Dedifferentiated amniotic fluid mesenchymal stem cell (primary cell): ENCODE data around the gene KCNMA1.
"Not testable (repeated sequence)": the region's sequence is repeated elsewhere in the genome, so short reads cannot be mapped to it uniquely, and the experiment has no call there.

ENCODE experiments used
- DNase-seq: peaks from one replicate; pipeline ENCODE4 v3.0.0-alpha.2; 2016; ENCODE audit errors: extremely low spot score

Gene KCNMA1

DNA sequence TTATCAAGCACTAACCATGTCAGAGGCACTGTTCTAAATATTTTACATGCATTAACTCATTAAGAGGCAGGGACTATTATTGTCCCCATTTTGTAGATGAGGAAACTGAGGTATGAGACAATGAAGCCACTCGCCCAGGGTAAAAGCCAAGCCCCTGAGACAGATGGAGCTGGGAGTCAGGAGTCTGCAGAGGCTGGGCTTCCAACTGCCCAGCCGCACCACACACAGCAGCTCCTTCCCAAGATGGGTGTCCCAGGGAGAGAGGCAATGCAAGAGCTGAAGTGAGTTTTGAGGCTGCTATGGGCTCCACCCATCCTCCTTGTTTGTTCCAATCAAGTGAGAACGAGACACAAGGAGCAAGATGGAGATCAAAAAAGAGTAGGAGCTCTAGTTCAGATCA lies 244.2 kb downstream of the KCNMA1 start:
- DNase-seq: no peak

DNA sequence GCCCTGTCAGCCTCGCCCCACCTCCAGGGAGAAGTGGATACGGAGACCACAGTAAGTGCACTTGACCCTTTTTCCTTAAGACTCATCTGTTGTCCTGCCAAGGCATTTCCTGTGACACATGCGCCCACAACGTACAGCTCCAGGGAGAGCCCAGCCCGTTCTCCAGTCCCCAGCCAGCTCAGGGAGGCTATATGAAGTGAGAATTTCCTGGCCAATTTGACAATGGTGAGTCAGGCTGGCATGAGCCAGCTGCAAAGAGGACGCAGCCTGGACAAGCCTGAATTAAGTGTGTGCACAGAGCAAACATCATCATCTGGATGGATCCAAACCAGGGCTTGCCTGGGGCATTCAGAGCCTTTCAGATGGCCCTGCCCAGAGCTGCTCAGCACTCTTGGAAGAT lies 244.8 kb downstream of the KCNMA1 start:
- peak; percentile 92 for DNase-seq

DNA sequence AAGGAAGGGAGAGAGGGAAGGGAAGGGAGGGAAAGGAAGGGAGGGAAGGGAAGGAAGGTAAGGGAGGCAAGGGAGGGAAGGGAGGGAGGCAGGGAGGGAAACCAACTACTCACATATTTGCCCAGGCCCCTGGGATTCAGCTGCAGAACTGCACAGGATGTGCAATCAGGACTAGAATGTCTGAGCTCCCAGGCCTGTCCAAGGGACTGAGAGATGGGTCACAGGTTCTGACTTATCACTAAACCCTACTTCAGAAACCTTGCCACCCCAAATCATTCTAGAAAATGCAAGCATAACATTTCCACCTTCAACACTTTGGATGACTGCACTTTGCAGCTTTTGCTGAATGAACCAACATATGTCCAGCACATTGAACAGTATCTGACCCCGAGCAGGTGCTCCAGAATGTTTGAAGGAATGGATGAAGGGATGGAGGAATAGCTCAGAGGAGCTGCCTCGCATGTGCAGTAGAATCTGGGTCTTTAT lies 245.3 kb downstream of the KCNMA1 start:
- peak; percentile 42 for DNase-seq

DNA sequence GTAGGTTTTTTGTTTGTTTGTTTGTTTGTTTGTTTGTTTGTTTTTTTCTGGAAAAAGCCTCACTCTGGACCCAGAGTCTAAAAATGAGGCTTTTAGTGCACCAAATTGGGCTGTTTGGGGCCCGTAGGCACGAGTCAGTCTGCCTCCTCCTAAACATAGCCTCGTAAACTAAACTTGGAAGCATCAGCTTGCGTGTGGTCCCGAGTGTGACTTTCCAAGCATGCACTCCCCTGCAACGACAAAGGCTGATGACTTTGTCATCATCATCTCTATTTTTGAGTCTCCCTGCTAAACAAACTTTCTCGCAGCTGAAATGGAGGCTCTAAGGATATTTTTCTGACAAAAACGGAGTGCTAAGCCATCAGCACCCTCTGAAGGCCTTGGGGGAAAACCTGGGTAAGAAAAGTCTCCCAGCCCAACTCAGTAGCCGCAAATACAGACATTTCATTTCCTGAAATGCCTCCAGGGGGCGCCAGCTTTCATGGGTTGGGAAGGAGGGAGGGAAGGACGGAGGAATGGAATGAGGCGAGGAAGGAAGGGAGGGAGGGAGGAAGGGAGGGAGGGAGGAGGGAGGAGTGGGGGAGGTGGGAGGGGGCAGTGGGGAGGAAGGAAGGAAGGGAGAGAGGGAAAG lies 245.9 kb downstream of the KCNMA1 start:
- DNase-seq: peak; percentile 91

DNA sequence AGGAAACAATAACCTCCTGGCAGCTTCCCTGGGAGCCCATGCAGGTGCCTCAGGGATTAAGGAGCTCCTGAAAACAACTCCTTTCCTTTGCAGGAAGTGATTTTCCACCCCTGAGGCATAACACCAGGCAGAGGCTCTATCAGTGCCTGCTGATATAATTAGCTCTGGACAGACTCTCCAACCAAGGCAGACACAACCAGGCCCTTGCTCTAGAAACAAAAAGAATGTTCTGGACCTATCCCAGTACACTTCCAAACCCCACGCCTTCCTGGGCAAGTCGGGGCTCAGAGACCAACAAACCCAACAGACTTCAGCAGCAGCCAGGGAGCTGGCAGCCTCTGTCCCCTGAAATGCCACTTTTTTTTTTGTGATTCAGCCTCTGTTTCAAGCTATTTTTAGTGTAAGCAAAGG lies 247.1 kb downstream of the KCNMA1 start:
- DNase-seq: no peak

DNA sequence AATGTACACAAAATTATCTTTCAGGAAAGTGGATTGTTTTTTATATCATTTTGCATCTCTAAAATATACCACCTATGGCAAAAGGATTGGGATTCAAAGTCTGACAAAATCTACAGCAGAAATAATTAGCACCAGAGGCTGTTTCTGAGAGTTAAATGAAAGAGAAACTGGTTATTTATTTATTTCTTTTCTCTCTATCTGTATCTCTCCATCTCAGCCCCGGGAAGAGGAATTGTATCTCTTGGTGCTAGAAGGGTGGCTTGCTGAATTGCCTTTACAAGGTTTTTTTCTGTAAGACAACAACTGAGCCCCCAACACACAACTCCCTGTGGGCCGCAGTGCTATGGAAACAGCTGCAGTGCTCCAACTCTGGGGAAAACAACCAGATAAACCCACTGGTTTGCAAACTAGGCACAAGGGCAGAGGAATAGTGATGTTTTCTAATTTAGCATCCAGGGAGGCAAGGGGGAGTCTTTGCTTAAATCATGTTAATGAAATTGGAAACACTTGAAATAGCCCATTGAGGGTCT lies 249.0 kb downstream of the KCNMA1 start:
- no peak for DNase-seq

DNA sequence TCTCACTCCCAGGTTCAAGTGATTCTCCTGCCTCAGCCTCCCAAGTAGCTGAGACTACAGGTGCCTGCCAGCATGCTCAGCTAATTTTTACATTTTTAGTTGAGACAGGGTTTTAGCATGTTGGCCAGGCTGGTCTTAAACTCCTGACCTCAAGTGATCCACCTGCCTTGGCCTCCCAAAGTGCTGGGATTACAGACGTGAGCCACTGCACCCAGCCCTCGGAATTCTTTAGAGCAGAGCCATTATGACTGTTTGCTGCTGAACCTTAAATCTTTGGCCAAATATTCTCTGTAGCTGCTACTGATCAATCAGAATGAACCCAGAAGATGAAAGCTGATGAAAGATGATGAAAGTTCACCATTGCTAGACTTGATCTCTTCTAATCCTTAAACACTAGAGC lies 249.9 kb downstream of the KCNMA1 start:
- DNase-seq: not testable (repeated sequence)

DNA sequence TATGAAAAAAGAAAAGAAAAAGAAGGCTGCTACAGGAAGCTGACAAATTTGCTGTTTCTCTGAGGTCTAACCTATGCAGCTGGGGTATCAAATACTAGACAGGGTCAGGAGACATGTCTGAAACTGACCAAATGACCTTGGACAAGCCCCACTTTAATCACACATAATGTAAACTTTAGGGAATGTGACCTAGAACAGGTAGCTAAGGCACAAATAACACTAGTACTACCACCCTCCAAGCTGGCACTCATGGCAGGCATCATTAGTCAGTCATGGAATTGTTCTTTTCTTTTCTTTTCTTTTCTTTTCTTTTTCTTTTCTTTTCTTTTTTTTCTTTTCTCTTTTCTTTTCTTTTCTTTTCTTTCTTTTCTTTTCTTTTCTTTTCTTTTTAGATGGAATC lies 250.4 kb downstream of the KCNMA1 start:
- DNase-seq: no peak

DNA sequence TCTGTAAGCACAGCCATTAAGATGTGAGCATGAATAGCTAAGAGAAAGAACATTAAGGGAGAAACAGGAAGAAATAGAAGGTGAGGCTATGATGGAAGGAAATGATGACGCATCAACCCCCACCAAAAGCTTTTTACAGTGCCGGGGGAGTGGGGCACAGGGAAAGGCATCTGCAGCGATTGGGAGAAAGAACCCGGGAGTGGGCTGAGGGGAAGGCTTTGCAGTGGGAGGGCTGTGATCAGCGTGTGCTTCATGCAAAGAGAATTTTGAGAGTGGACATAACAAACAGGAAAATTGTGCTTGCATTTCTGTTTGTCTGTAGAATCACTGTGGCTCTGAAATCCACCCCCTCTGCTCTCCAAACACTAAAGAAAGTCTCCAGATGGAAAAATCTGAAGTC lies 250.8 kb downstream of the KCNMA1 start:
- DNase-seq: peak; percentile 49

DNA sequence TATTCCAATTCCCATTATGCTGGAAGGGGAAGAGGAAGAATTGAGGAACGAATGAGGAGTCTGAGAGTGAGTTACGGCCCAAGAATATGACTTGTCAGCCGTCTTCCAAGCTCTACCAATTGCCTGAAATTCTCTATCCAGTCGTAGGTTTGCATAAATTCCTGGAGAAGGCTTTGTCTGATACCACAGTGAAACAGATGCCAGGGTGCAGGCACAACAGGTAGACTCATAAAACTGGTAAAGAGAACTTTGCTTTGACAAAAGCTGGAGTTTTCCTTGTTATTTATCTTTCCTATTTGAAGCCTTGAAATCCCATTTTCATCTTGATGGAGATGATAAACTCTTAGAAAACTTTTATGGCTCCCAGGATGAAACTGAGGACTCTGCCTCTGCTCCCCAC lies 251.2 kb downstream of the KCNMA1 start:
- no peak for DNase-seq

DNA sequence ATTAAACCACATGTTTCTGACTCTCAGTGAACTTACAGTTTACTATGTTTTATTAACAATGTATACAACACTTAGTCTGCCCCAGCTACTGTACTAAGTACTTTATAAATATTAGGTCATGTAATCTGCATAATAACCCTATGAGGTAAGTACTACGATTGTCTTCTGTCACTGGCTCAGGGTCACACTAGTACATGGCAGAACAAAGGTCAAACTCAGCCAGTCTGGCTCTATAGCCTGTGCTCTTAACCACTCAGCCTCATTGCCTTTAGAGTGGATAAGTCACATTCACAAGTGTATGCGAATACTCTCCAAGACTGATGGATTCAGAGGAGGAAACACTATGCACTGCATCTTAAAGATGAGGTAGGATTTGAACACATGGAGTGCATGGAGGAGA lies 252.3 kb downstream of the KCNMA1 start:
- no peak for DNase-seq

DNA sequence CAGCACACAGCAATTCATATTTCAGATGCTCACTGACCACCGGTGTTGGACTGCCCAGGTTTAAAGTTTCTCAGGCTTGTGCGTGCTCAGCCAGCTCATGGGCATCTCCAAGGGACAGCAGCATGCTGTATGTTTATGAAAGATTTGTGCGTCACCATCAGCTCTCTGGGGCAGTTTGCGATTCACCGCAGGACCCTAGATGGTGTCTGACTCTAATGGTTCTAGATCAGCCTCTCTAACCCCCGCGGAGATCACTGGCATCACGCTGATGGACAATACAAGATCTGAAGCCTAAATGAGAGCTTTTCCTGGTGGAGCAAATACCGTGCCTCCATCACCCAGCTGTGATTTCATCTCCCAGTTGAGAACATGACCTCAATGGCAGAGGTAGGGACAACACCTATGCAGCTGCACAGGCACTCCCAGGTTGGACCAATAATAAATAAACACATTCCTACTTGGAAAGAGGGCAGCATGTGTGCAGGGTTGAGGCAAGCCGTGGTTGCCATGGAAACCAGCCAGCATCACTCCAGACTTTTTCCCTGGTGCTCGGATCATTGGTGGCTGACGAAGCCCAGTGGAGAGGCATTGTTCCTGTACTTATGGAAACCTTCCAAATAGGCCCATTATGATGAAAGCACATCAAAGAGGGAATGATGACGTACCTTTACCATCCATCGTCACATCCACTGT lies 253.6 kb downstream of the KCNMA1 start:
- DNase-seq: no peak

DNA sequence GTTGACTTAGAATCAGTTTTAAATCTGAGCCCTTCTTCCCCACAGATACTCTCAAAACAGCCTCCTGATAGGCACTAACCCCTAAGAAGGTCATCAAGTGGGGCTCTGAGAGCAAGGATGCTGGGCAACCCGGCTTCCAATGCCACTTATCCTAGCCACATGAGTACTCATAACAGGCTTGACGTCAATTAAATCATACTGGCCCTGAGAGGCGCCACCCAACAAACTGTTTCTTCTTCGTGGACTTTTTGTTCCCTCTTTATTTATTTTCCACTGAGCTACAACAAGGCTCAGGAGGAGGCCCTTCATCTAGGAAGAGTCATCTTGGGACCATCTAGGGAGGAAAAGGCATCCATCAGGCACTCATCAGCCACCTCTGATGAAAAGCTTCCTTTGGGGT lies 255.9 kb downstream of the KCNMA1 start:
- no peak for DNase-seq

DNA sequence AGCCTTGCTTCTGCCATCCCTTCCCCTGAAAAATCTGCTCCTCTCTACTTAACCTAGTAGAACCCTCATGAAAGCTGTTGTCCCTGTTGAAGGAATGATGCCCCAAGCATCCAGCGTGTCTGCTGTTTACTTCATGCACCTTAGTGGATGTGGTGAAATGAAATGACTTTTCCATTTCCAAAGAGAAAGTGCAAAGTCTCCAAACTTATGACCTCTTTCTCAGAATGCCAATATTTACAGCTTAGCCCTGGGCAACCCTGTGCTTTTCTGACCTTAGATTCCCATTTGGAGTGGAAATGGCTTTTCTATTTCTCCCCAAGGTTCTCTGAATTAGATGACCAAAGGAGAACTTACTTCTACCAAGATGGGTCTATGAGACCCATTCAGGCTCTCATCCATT lies 256.9 kb downstream of the KCNMA1 start:
- DNase-seq: no peak

DNA sequence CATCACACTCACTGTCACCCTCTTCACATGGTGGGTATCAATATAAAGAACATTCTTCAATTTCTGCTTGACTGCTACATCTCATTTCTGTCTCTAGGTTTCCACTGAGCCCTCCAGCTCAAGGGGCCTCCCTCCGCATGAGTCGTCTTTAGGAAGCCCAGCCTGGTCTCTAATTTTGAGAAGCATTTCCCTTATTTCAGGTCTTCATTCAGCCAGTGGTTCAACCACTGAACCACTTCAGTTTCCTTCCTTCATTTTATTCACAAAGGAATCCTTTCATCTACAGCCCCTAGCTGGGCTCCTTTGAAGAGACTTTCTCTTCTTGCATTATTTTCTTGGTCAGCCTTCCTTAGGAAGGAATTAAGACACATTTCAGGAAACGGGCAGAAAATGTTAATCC lies 257.4 kb downstream of the KCNMA1 start:
- DNase-seq: no peak

DNA sequence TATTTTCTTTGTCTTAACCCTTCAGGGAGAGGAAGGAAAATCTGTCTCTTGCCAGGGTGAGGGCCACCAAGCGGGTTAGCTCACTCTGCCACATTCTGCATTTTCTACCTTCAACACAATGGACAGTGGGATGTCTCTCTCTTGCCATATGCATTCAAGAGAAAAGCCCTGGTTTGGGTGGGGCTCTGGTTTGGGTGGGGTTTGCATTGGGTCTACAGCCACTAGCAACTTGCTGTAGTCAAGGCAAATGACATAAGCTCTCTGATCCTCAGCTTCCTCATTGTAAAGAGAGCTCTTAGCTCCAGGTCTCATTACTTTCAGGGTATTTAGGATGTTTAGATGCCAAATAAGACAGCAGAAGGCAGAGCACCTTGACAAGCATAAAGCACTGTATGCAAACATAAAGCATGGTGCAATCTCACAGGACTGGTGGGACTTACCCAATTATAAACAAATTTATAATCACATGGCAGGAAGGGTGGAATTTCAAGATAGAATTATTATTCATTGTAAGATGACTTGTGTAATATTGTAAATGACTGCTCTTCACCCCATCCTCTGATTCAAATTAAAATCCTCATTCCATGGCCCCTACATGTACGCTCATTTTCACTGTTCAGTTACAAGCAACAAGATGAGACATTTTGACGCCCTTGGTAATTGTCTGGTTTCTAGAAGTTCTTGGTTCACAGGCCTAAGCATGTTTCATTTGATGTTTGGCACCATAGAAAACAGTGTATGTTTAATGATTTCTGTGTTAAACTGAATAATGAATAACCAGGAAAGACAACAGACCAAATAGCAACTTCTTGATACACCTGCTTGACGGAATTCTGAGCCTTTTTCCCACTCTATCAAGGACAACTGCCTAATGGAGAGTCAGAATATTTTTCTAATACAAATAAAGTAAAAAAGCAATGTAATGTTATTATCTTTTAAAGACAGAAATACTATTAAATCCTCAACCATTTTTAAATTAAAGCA lies 258.9 kb downstream of the KCNMA1 start:
- DNase-seq: no peak

DNA sequence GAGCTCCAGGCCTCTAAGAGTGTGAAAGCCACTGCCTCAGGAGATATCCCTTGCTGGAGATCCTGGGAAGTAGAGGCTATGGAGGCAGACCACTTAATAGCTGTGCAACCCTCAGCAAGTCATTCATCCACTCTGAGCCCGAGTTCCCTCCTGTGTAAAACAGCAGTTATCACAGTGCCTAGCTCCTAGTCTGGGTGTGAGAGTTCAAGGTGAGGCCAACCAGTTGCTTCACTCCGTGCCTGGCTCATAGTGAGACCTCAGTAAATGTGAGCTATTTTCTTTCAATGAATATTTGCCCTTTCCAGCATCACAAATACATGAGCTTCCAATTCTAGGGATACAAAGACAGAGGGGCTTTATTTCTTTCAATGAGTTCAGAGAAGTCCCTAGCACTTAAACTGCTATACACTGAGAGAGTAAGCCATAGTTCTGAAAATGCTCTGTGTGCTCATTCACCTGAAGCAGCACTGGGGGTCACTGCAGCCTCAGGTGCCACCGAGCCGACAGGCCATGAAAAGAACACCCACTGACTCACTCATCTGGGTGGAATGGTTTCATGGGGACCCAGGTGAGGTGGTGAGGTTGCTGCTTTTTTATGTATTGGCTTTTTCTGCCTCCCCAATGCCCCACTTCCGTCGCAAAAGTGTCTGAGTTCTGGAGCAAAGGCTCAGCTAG lies 259.8 kb downstream of the KCNMA1 start:
- no peak for DNase-seq

DNA sequence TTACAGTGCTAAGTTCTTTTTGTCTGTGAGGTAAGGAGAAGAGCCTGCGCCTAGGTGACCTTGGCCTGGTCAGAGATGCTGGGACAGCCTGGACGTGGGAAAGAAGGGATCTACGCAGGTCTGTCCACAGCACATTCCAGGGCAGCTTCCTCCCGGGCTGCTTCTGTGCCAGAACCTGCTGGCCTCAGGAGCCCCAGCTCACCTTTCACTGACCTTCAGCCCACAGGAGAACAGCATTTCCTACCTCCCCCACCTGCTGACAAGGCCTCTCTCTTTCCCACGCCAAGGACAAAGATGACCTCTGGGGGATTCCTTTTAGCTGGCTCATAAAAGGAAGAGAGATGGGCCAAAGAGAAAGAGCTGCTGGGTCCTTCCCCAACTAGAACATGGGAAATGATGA lies 260.6 kb downstream of the KCNMA1 start:
- no peak for DNase-seq

DNA sequence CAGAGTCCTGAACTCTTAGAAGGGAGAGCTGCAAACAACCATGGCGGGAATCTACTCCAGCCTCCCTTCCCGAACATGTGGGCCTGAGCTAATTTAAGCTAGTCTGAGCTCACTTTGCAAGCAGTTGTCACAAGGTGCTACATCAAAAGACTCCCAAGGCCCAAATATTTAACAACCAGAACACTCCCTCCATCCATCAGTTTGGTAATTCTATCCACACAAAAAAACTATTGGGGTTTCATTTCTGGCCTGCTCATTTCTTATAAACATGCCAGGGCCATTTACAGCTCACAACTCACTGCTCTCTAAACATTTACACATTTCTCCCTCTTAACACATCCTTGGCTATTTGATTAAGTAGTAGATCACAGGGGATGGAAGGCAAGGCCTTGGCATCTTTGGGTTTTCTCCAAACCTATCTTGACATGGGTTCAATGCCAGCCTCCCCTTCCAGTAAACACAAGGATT lies 263.4 kb downstream of the KCNMA1 start:
- no peak for DNase-seq

DNA sequence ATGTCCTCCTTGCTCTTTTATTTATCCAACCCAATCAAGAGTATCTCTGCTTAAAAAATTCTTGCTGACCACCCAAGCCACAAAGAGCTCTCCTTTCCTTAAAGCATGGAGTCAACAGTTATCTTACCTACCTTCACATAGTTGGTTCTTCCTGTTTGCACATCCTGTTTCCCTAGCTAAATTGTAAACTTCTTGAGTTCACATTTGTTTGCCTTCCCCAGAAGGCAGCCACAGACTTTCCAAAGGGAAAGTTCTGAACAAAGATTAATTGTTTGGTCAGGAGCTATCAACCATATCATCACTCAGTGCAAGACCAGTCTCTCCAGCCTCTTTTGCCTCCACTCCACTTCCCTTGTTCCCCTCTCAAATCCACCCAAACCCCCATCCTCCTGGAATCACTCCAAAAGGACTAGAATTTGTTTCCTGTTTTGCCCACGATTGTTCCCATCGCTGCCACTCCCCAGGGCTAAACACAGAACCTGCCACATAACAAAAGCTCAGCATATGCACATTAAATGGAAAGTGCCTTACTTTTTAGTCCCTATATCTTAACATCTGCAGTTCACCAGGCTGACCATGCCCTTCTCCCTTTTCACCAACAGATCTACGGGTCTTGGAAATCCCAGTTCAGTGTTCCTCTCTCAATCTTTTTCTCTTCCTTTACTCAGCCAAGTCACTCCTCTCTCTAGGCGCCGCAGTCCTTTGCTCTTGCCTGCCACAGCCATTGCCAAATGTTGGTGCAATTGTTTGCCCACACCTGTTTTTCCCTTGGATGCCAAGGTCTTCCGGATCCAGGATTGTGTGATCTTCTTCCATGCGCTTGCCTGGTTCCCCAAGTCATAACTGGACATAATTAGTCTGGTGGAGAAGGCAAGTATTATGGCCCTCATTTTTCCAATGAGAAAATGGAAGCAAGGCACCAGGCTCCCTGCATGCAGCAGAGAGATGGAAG lies 265.5 kb downstream of the KCNMA1 start:
- no peak for DNase-seq
